ENCODE measurements around the gene AHNAK2.

DNA sequence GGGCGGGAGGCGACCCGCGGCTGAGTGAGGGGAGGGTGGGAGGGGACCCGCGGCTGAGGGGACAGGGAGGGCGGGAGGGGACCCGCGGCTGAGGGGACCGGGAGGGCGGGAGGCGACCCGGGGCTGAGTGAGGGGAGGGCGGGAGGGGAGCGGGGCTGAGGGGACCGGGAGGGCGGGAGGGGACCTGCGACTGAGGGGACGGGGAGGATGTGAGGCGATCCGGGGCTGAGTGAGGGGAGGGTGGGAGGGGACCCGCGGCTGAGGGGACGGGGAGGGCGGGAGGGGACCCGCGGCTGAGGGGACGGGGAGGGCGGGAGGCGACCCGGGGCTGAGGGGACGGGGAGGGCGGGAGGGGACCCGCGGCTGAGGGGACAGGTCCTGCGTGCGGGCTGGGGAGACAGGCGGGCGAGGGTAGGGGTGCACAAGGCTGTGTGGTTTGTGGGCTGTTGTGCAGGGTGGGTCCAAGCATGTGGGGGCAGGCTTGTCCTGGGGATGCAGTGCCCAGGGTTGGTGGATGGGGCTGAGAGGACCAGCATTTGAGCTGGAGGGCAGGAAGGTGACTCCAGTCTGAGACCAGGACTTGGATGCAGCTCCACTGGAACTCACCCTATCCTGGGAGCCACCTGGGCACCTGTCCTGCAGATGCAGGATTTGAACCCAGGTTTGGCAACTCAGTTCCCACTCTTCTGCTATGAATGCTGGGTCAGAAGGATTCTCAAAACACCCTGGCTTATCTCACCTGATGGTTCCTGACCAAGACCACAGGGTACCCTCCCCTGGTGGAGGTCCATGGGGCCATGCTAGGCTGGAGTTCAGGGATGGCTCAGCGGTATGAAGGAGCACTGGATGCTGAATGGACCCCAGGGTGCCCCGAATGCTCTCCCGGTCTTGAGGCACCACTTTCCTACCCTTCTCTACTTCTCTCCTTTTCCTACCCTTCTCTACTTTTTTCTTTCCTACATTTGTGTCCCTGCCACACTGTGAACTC lies 44.1 kb downstream of the AHNAK2 start:
- TF ChIP-seq, protein P1, sequence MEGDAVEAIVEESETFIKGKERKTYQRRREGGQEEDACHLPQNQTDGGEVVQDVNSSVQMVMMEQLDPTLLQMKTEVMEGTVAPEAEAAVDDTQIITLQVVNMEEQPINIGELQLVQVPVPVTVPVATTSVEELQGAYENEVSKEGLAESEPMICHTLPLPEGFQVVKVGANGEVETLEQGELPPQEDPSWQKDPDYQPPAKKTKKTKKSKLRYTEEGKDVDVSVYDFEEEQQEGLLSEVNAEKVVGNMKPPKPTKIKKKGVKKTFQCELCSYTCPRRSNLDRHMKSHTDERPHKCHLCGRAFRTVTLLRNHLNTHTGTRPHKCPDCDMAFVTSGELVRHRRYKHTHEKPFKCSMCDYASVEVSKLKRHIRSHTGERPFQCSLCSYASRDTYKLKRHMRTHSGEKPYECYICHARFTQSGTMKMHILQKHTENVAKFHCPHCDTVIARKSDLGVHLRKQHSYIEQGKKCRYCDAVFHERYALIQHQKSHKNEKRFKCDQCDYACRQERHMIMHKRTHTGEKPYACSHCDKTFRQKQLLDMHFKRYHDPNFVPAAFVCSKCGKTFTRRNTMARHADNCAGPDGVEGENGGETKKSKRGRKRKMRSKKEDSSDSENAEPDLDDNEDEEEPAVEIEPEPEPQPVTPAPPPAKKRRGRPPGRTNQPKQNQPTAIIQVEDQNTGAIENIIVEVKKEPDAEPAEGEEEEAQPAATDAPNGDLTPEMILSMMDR (conservative IDR thresholded peaks at IDR 0.05 in 1 of 2, IDR thresholded peaks at IDR 0.05 in 1 of 2; ENCODE audit: low read depth in 1 of 2, low read length in 2 of 2) = no peak
- TF ChIP-seq EZH2 (IDR thresholded peaks at IDR 0.05; ENCODE audit: low read length, missing control alignments) = peak; percentile 69

Measured in fibroblast of lung (primary cell).